Subcutaneous adipose tissue (tissue), 4 donors: ENCODE measurements around the gene C19orf73. TPM values are rescaled to one million over a fixed set of nuclear protein-coding genes. Genes with fewer than 3 reads are reported as not detected.

Experiments used
- CTCF ChIP-seq: fragments of 450-650 bp; IDR thresholded peaks from one replicate; pipeline ENCODE4 v1.5.1; 2016; ENCODE audit warnings: low read depth, mild to moderate bottlenecking, control low read depth, antibody characterized with exemption, moderate library complexity
- total RNA-seq, 4 donors: library from RNA; depleted of rRNA; stranded (reverse); fragments of >200 nt; gene quantifications; one replicate each; pipeline ENCODE4 v1.1.0, GENCODE V29; 2016

Gene C19orf73
- total RNA-seq, 4 donors from 2014 or later = 1.1 to 6.5 (median 1.5) TPM; not detected in 1

- no peak for TF ChIP-seq CTCF
Measured at GRCh38 chr19:49109051-49109450, 9.9 kb downstream of the C19orf73 start.

- no peak for TF ChIP-seq CTCF
Measured at GRCh38 chr19:49107625-49108459, 11.1 kb downstream of the C19orf73 start.

- no peak for TF ChIP-seq CTCF
Measured at GRCh38 chr19:49106648-49107135, 12.3 kb downstream of the C19orf73 start.

GRCh38 chr19:49104229-49104864 is 14.6 kb downstream of the C19orf73 start:
- TF ChIP-seq CTCF = no peak

GRCh38 chr19:49103331-49104085 is 15.4 kb downstream of the C19orf73 start:
- no peak for TF ChIP-seq CTCF

- no peak for TF ChIP-seq CTCF
Measured at GRCh38 chr19:49102303-49102702, 16.6 kb downstream of the C19orf73 start.

- no peak for TF ChIP-seq CTCF
Measured at GRCh38 chr19:49101160-49101559, 17.8 kb downstream of the C19orf73 start.
